Measurements from ENCODE around the gene GLI3.
A peak's percentile ranks its signal among the peaks of the same experiment; 100 is the strongest.

Gene GLI3

GRCh38 chr7:42120191-42120590 is 116.8 kb downstream of the GLI3 start:
- TF ChIP-seq FOXP2 (optimal IDR thresholded peaks at IDR 0.05; ENCODE audit: borderline replicate concordance, extremely low read depth, extremely low read length, insufficient read depth) (no peak), POLR2AphosphoS5 (IDR thresholded peaks at IDR 0.05; ENCODE audit: low read depth, low read length) (no peak), SIN3A (IDR thresholded peaks at IDR 0.05; ENCODE audit: borderline replicate concordance, insufficient read depth, low read length) (no peak), TAF1 (IDR thresholded peaks at IDR 0.05; ENCODE audit: borderline replicate concordance, insufficient read depth, low read length) (no peak), REST (IDR thresholded peaks at IDR 0.05; ENCODE audit: insufficient read depth in 1 of 2, low read depth in 2 of 2, low read length in 2 of 2) (no peak)

- no peak for TF ChIP-seq FOXP2 (optimal IDR thresholded peaks at IDR 0.05; ENCODE audit: borderline replicate concordance, extremely low read depth, extremely low read length, insufficient read depth)
- no peak for TF ChIP-seq POLR2AphosphoS5 (IDR thresholded peaks at IDR 0.05; ENCODE audit: low read depth, low read length)
- no peak for TF ChIP-seq TAF1 (IDR thresholded peaks at IDR 0.05; ENCODE audit: borderline replicate concordance, insufficient read depth, low read length)
- no peak for TF ChIP-seq SIN3A (IDR thresholded peaks at IDR 0.05; ENCODE audit: borderline replicate concordance, insufficient read depth, low read length)
- no peak for TF ChIP-seq REST (IDR thresholded peaks at IDR 0.05; ENCODE audit: insufficient read depth in 1 of 2, low read depth in 2 of 2, low read length in 2 of 2)
Measured at GRCh38 chr7:42117201-42117600, 119.8 kb downstream of the GLI3 start.

GRCh38 chr7:42115795-42116194 is 121.2 kb downstream of the GLI3 start:
- TF ChIP-seq REST (IDR thresholded peaks at IDR 0.05; ENCODE audit: insufficient read depth in 1 of 2, low read depth in 2 of 2, low read length in 2 of 2) (no peak), POLR2AphosphoS5 (IDR thresholded peaks at IDR 0.05; ENCODE audit: low read depth, low read length) (no peak), TAF1 (IDR thresholded peaks at IDR 0.05; ENCODE audit: borderline replicate concordance, insufficient read depth, low read length) (no peak)

- no peak; the same call in 1 of the 2 replicates for TF ChIP-seq POLR2AphosphoS5 (IDR thresholded peaks at IDR 0.05; ENCODE audit: low read depth, low read length)
- no peak for TF ChIP-seq TAF1 (IDR thresholded peaks at IDR 0.05; ENCODE audit: borderline replicate concordance, insufficient read depth, low read length)
- no peak; a peak in 1 of 4 replicates for TF ChIP-seq REST (IDR thresholded peaks at IDR 0.05; ENCODE audit: insufficient read depth in 1 of 2, low read depth in 2 of 2, low read length in 2 of 2)
- TF ChIP-seq SIN3A (IDR thresholded peaks at IDR 0.05; ENCODE audit: borderline replicate concordance, insufficient read depth, low read length) = peak; percentile 56; the same call in 1 of the 2 replicates
- no peak for TF ChIP-seq FOXP2 (optimal IDR thresholded peaks at IDR 0.05; ENCODE audit: borderline replicate concordance, extremely low read depth, extremely low read length, insufficient read depth)
Measured at GRCh38 chr7:42110333-42110732, 126.7 kb downstream of the GLI3 start.
